Skin of body (tissue), 3 donors: ENCODE data around the gene TLR9. TPM values are rescaled to one million over a fixed set of nuclear protein-coding genes. Genes with fewer than 3 reads are reported as not detected.
A peak's percentile ranks its signal among the peaks of the same experiment; 100 is the strongest.

ENCODE experiments used
- DNase-seq: peaks from one replicate; lab custom pipeline; 2025; lab: John Stamatoyannopoulos, UW
- small RNA-seq: library from RNA; depleted of rRNA; stranded (forward); fragments of <200 nt; gene quantifications from one replicate; pipeline ENCODE3, GENCODE V24; 2014; ENCODE audit warnings: low replicate concordance
- total RNA-seq: library from RNA; depleted of rRNA; stranded (reverse); fragments of >200 nt; gene quantifications from one replicate; pipeline ENCODE4 v1.2.3, GENCODE V29; 2014

TLR9 gene
- total RNA-seq, 1 donor from 2014 or later = not detected

DNA sequence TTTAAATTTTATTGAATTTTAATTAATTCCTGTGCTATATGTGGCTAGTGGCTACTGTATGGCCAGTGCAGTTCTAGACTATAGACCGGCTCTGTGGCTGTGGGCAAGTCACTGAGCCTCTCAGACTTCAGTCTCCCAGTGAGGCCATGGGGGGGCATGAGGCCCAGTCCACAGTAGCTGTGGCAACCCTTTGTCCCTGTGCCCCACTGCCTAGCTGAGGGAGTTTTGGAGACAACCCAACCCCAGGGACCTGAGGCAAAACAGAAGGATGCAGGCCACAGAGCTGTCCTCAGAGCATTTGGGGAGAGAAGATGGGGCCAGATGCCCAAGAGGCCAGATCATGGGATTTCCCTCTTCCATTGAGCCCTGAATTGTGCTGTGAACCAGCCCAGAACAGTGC, 52.3 kb downstream of the TLR9 start:
- no peak for DNase-seq

DNA sequence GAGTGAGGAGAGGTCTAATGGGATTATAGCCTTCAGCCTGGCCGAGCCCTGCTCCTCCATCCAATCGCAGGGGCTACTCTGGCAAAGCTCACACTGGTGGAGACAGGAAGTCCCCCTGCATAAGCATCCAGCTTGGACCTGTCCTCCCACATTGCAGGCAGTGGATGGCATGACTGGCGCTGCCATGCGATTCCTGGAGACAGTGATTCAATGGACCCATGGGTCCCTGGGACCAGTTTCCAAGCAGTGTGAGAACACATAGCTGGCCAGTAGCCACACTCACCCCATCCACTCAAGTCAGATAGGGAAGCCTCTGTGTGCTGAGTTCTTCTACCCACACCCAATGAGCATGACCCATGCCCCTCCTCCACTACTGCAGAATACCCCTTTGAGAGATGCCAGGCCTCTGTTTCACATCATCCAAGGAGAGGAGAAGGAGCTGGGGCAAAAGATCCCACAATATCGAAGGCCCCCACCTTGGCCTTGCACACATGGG, 53.1 kb downstream of the TLR9 start:
- no peak for DNase-seq

DNA sequence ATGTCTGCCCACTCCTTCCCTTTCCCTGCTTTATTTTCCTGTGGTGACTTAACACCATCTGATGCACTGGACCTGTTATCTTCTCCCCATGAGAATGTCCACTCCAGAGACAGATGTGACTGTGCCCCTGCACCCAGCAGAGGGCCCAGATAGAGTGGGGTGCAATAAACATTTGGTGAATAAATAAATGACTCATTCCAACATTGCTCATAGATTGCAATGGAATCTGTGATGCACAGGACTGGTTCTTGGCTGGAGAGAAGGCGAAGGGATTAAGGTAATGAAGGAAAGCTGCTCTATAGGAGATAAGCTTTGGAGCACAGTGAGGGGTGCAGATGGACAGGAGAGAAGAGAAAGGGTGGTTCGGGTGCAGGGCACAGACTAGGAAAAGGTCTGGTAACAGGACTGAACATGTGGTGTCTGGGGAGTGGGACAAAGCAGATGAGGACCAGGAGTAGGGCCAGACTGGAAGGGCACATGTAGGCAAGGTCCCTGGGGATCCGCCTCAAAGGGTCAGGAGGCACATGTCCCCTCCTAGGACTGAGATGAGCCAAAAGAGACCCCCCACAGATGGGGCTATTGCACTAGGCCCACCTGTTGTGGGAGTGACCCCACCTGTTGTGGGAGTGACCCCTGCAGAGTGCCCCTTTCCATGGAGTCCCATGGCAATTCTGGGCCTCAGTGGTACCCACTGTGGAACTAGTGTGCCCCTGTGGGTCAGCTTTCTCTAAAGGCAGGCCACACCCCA, 53.8 kb downstream of the TLR9 start:
- no peak for DNase-seq

Small RNA genes within 50 kb of the gene (small RNA-seq; reads per million reads assigned to genes)
- gene MIRLET7G = 3,725 reads per million, percentile 99 among the genes with 10 or more reads in this experiment

Other genes with a start within 250 kb of the TLR9 start
- gene ACY1, start 242.1 kb downstream of the TLR9 start, total RNA-seq = 18.0 TPM
- gene RPL29, start 229.8 kb downstream of the TLR9 start, total RNA-seq = 933 TPM
- 18.0 TPM for gene DUSP7, start 169.1 kb downstream of the TLR9 start, total RNA-seq
- gene POC1A, start 71.2 kb downstream of the TLR9 start, total RNA-seq = 4.6 TPM
- 31.4 TPM for gene ALAS1, start 27.5 kb downstream of the TLR9 start, total RNA-seq
- 24.5 TPM for gene TWF2, start 13.5 kb upstream of the TLR9 start, total RNA-seq
- gene PPM1M, start 20.1 kb upstream of the TLR9 start, total RNA-seq = 9.5 TPM
- gene WDR82, start 53.0 kb upstream of the TLR9 start, total RNA-seq = 61.7 TPM
- gene GLYCTK, start 62.2 kb upstream of the TLR9 start, total RNA-seq = 7.0 TPM
- gene DNAH1, start 90.7 kb upstream of the TLR9 start, total RNA-seq = 5.4 TPM
- gene BAP1, start 184.4 kb upstream of the TLR9 start, total RNA-seq = 63.9 TPM
- 6.6 TPM for gene PHF7, start 185.0 kb upstream of the TLR9 start, total RNA-seq
- gene SEMA3G, start 219.5 kb upstream of the TLR9 start, total RNA-seq = 16.2 TPM
- gene TNNC1, start 228.4 kb upstream of the TLR9 start, total RNA-seq = 98.9 TPM
- gene NISCH, start 230.0 kb upstream of the TLR9 start, total RNA-seq = 74.1 TPM